Skeletal muscle satellite cell (primary cell): ENCODE measurements around the gene CENPB.
A peak's percentile ranks its signal among the peaks of the same experiment; 100 is the strongest.

ENCODE experiments used
- H3K27me3 ChIP-seq: 2 replicates; pipeline ENCODE4 v1.7.0; 2013; ENCODE audit warnings: low read length; ENCODE audit not compliant: control insufficient read depth, insufficient read depth
- H3K36me3 ChIP-seq: 2 replicates; pipeline ENCODE4 v1.7.0; 2013; ENCODE audit warnings: mild to moderate bottlenecking, control low read depth, low read length; ENCODE audit not compliant: insufficient read depth
- H3K4me1 ChIP-seq: 2 replicates; pipeline ENCODE4 v1.7.0; 2013; ENCODE audit warnings: low read length; ENCODE audit not compliant: control insufficient read depth, insufficient read depth
- H3K4me2 ChIP-seq: 2 replicates; pipeline ENCODE4 v1.7.0; 2013; ENCODE audit warnings: mild to moderate bottlenecking, low read length
- H3K4me3 ChIP-seq: 2 replicates; pipeline ENCODE4 v1.7.0; 2013; ENCODE audit warnings: low read length
- H3K9ac ChIP-seq: 2 replicates; pipeline ENCODE4 v1.7.0; 2013; ENCODE audit warnings: mild to moderate bottlenecking, low read depth, low read length, moderate library complexity
- H3K9me3 ChIP-seq: replicated peaks from 2 replicates; pipeline ENCODE4 v1.7.0; 2013; ENCODE audit warnings: mild to moderate bottlenecking, control low read depth, low read length

The CENPB gene

GRCh38 chr20:3775457-3776108 is 11.0 kb downstream of the CENPB start:
- no peaks in the 10 kb centered on the region for H3K27me3 ChIP-seq
- no peak overlapping the region for H3K9ac ChIP-seq
- peaks cover 12% of the 10 kb centered on the region for H3K4me1 ChIP-seq
- no peak overlapping the region for H3K4me3 ChIP-seq
- H3K4me2 ChIP-seq: no peak overlapping the region
- H3K36me3 ChIP-seq: no peaks in the 10 kb centered on the region
- H3K9me3 ChIP-seq: no peaks in the 10 kb centered on the region

GRCh38 chr20:3771552-3772058 is 14.9 kb downstream of the CENPB start:
- no peaks in the 10 kb centered on the region for H3K9me3 ChIP-seq
- no peaks in the 10 kb centered on the region for H3K36me3 ChIP-seq
- H3K4me1 ChIP-seq: peaks cover 20% of the 10 kb centered on the region
- H3K4me2 ChIP-seq: no peak overlapping the region
- H3K27me3 ChIP-seq: no peaks in the 10 kb centered on the region
- H3K4me3 ChIP-seq: no peak overlapping the region
- H3K9ac ChIP-seq: no peak overlapping the region

- Histone ChIP-seq H3K27me3 (no peaks in the 10 kb centered on the region), H3K4me2 (peak overlapping the region; percentile 96), H3K4me3 (peak overlapping the region; percentile 87), H3K36me3 (no peaks in the 10 kb centered on the region), H3K4me1 (peaks cover 26% of the 10 kb centered on the region), H3K9ac (peak overlapping the region; percentile 94), H3K9me3 (no peaks in the 10 kb centered on the region)
Measured at GRCh38 chr20:3768342-3769130, 18.0 kb downstream of the CENPB start.

GRCh38 chr20:3767427-3768341 is 18.9 kb downstream of the CENPB start, which contains the start of gene ADISSP:
ADISSP (minus strand) TSS chr20:3767753; CDS start chr20:3760100, 7,653 bp downstream.
- peaks cover 26% of the 10 kb centered on the region for H3K4me1 ChIP-seq
- no peaks in the 10 kb centered on the region for H3K36me3 ChIP-seq
- peak within 1 kb of the TSS; percentile 94 for H3K9ac ChIP-seq
- H3K9me3 ChIP-seq: no peaks in the 10 kb centered on the region
- peak within 1 kb of the TSS; percentile 96 for H3K4me2 ChIP-seq
- peak within 1 kb of the TSS; percentile 87 for H3K4me3 ChIP-seq
- no peaks in the 10 kb centered on the region for H3K27me3 ChIP-seq

- H3K9ac ChIP-seq: peak overlapping the region; percentile 80
- H3K4me2 ChIP-seq: peak overlapping the region; percentile 96
- no peaks in the 10 kb centered on the region for H3K9me3 ChIP-seq
- H3K36me3 ChIP-seq: no peaks in the 10 kb centered on the region
- peak overlapping the region; percentile 87 for H3K4me3 ChIP-seq
- no peaks in the 10 kb centered on the region for H3K27me3 ChIP-seq
- peaks cover 26% of the 10 kb centered on the region for H3K4me1 ChIP-seq
Measured at GRCh38 chr20:3767110-3767426, 19.5 kb downstream of the CENPB start.

- H3K4me3 ChIP-seq: peak overlapping the region; percentile 87
- peaks cover 26% of the 10 kb centered on the region for H3K4me1 ChIP-seq
- peak overlapping the region; percentile 80 for H3K9ac ChIP-seq
- no peaks in the 10 kb centered on the region for H3K27me3 ChIP-seq
- no peaks in the 10 kb centered on the region for H3K9me3 ChIP-seq
- H3K36me3 ChIP-seq: no peaks in the 10 kb centered on the region
- peak overlapping the region; percentile 96 for H3K4me2 ChIP-seq
Measured at GRCh38 chr20:3766422-3767109, 20.0 kb downstream of the CENPB start.

GRCh38 chr20:3765171-3765882 is 21.2 kb downstream of the CENPB start:
- Histone ChIP-seq H3K4me2 (peak overlapping the region; percentile 96), H3K27me3 (no peaks in the 10 kb centered on the region), H3K9ac (no peak overlapping the region), H3K36me3 (no peaks in the 10 kb centered on the region), H3K4me1 (peaks cover 26% of the 10 kb centered on the region), H3K4me3 (no peak overlapping the region), H3K9me3 (no peaks in the 10 kb centered on the region)

- Histone ChIP-seq H3K9ac (no peak overlapping the region), H3K4me1 (peaks cover 26% of the 10 kb centered on the region), H3K27me3 (no peaks in the 10 kb centered on the region), H3K4me3 (no peak overlapping the region), H3K36me3 (no peaks in the 10 kb centered on the region), H3K4me2 (no peak overlapping the region), H3K9me3 (no peaks in the 10 kb centered on the region)
Measured at GRCh38 chr20:3764659-3765058, 21.9 kb downstream of the CENPB start.

GRCh38 chr20:3763671-3764601 is 22.6 kb downstream of the CENPB start:
- Histone ChIP-seq H3K9ac (no peak overlapping the region), H3K27me3 (no peaks in the 10 kb centered on the region), H3K4me3 (no peak overlapping the region), H3K4me1 (peaks cover 21% of the 10 kb centered on the region), H3K4me2 (no peak overlapping the region), H3K36me3 (no peaks in the 10 kb centered on the region), H3K9me3 (no peaks in the 10 kb centered on the region)
